Gastrocnemius medialis (tissue), 4 donors: ENCODE data around the gene RFNG. TPM values are rescaled to one million over a fixed set of nuclear protein-coding genes. Genes with fewer than 3 reads are reported as not detected.

Source experiments
- ATAC-seq, 2 donors: fragments of 150-250 bp; one replicate each; pipeline ENCODE4 v1.9.1; 2016
- DNase-seq, 2 donors: peaks; one replicate each; pipeline ENCODE4 v3.0.0-alpha.2; 2019
- H3K27ac ChIP-seq, 4 donors: fragments of 200-600 bp; sonication (generic); 1 replicate in 1 of 4; 2 replicates in 3 of 4; pipeline ENCODE4 v1.5.1; 2016 to 2018; ENCODE audit warnings: mild to moderate bottlenecking in 2 of 4, moderate library complexity in 1 of 4
- H3K27me3 ChIP-seq, 3 donors: fragments of 200-600 bp; sonication (generic) in 2 of 3; 1 replicate in 1 of 3; 2 replicates in 2 of 3; pipeline versions ENCODE4 v1.5.1 to v1.6.0; 2016 to 2019; ENCODE audit warnings: mild to moderate bottlenecking in 1 of 3, moderate library complexity in 1 of 3
- H3K36me3 ChIP-seq, 2 donors: fragments of 200-600 bp; sonication (generic) in 1 of 2; one replicate each; pipeline ENCODE4 v1.5.1; 2017 to 2018
- H3K4me1 ChIP-seq, 2 donors: fragments of 200-600 bp; sonication (generic) in 1 of 2; one replicate each; pipeline ENCODE4 v1.5.1; 2016 to 2017; ENCODE audit warnings: mild to moderate bottlenecking in 2 of 2
- H3K4me3 ChIP-seq, 4 donors: fragments of 200-600 bp; sonication (generic) in 3 of 4; 1 replicate in 1 of 4; 2 replicates in 3 of 4; pipeline ENCODE4 v1.5.1; 2016 to 2019; ENCODE audit warnings: mild to moderate bottlenecking in 2 of 4
- H3K9me3 ChIP-seq, 3 donors: fragments of 200-600 bp; sonication (generic) in 2 of 3; 1 replicate in 1 of 3; 2 replicates in 2 of 3; pipeline ENCODE4 v1.5.1; 2016 to 2019
- CTCF ChIP-seq, 5 experiments: fragments of 450-650 bp in 3 of 5; fragments of 200-600 bp in 2 of 5; sonication (generic) in 2 of 5; IDR thresholded peaks in 4 of 5; conservative IDR thresholded peaks in 1 of 5; 1 replicate in 4 of 5; 2 replicates in 1 of 5; pipeline ENCODE4 v1.5.1; 2016 to 2019; ENCODE audit warnings: antibody characterized with exemption in 5 of 5, mild to moderate bottlenecking in 3 of 5, moderate library complexity in 3 of 5
- POLR2A ChIP-seq, 2 donors: fragments of 450-650 bp; IDR thresholded peaks; one replicate each; pipeline ENCODE4 v1.6.1; 2017; ENCODE audit warnings: antibody characterized with exemption in 2 of 2, mild to moderate bottlenecking in 2 of 2, moderate library complexity in 2 of 2
- in situ Hi-C, 4 donors: fragments of 200-750 bp; cut with MboI; loops; one replicate each; pipeline versions ENCODE4 v1.15.0 to v1.8.0; 2017; ENCODE audit warnings: low sequenced_read_pairs in 4 of 4
- intact Hi-C: fragments of 100-400 bp; cut with DNase I; formaldehyde crosslinking; loops from one replicate; pipeline ENCODE4 v1.15.1; 2023; ENCODE audit warnings: low total_unique reads
- total RNA-seq, 4 donors: library from RNA; depleted of rRNA; stranded (reverse); fragments of >200 nt; gene quantifications; one replicate each; pipeline versions ENCODE4 v1.1.0 to v1.2.3, GENCODE V29; 2016

RFNG gene
- total RNA-seq, 4 donors from 2014 or later: 29.6 to 64.9 (median 49.1) TPM

GRCh38 chr17:81999587-81999975 is 52.0 kb downstream of the RFNG start:
- H3K27me3 ChIP-seq: no peaks in the 10 kb centered on the region
- in situ Hi-C loops: no loop called here
- TF ChIP-seq POLR2A (IDR thresholded peaks at IDR 0.05): no peak
- no peak for TF ChIP-seq CTCF (IDR thresholded peaks at IDR 0.05 in 4 of 5, conservative IDR thresholded peaks at IDR 0.05 in 1 of 5)
- DNase-seq: no peak
- H3K9me3 ChIP-seq: no peaks in the 10 kb centered on the region
- intact Hi-C loops: no loop called here
- ATAC-seq: no peak
- no peak overlapping the region for H3K27ac ChIP-seq
- peaks cover 35 to 67% of the 10 kb centered on the region in 2 donors for H3K4me1 ChIP-seq
- no peak overlapping the region for H3K4me3 ChIP-seq
- peaks cover 0 to 4% of the 10 kb centered on the region in 2 donors for H3K36me3 ChIP-seq

- Histone ChIP-seq H3K4me3 (no peak overlapping the region), H3K36me3 (peaks cover 0 to 4% of the 10 kb centered on the region in 2 donors), H3K4me1 (peaks cover 32 to 60% of the 10 kb centered on the region in 2 donors), H3K27ac (no peak overlapping the region), H3K9me3 (no peaks in the 10 kb centered on the region), H3K27me3 (no peaks in the 10 kb centered on the region)
- in situ Hi-C loops: no loop called here
- ATAC-seq: no peak
- intact Hi-C loops: no loop called here
- DNase-seq: no peak
- TF ChIP-seq CTCF (IDR thresholded peaks at IDR 0.05 in 4 of 5, conservative IDR thresholded peaks at IDR 0.05 in 1 of 5) (no peak), POLR2A (IDR thresholded peaks at IDR 0.05) (no peak)
Observed at GRCh38 chr17:81998691-81999438, 52.7 kb downstream of the RFNG start.

GRCh38 chr17:81998212-81998611 is 53.4 kb downstream of the RFNG start:
- Histone ChIP-seq H3K36me3 (peaks cover 0 to 4% of the 10 kb centered on the region in 2 donors), H3K4me3 (no peak overlapping the region), H3K9me3 (no peaks in the 10 kb centered on the region), H3K27ac (no peak overlapping the region), H3K27me3 (no peaks in the 10 kb centered on the region), H3K4me1 (peaks cover 26 to 54% of the 10 kb centered on the region in 2 donors)
- no peak for ATAC-seq
- DNase-seq: no peak
- in situ Hi-C loops (no loop called here), intact Hi-C loops (no loop called here)
- TF ChIP-seq POLR2A (IDR thresholded peaks at IDR 0.05) (no peak), CTCF (IDR thresholded peaks at IDR 0.05 in 4 of 5, conservative IDR thresholded peaks at IDR 0.05 in 1 of 5) (no peak)

Other genes starting within 250 kb of the RFNG start
- gene GCGR, start 247.7 kb downstream of the RFNG start, total RNA-seq: under 1 TPM in 1 of 4 donors, not detected in 3; 0.29 TPM
- gene MCRIP1, start 218.5 kb downstream of the RFNG start, total RNA-seq: 10 to 100 TPM in 3 of 4 donors, 1 to 10 TPM in 1; 8.3 to 36.2 (median 25.2) TPM
- 100 to 1,000 TPM; 245 to 708 (median 400) TPM for gene PPP1R27, start 216.8 kb downstream of the RFNG start, total RNA-seq
- gene P4HB, start 191.3 kb downstream of the RFNG start, total RNA-seq: 100 to 1,000 TPM; 497 to 717 (median 621) TPM
- 100 to 1,000 TPM in 1 of 4 donors, 10 to 100 TPM in 3; 52.1 to 122 (median 64.4) TPM for gene ARHGDIA, start 180.5 kb downstream of the RFNG start, total RNA-seq
- gene ALYREF, start 160.2 kb downstream of the RFNG start, total RNA-seq: 10 to 100 TPM; 40.9 to 65.3 (median 50.7) TPM
- 100 to 1,000 TPM; 173 to 258 (median 197) TPM for gene ANAPC11, start 160.1 kb downstream of the RFNG start, total RNA-seq
- 1 to 10 TPM in 2 of 4 donors, under 1 TPM in 1, not detected in 1; 0.46 to 1.4 (median 1.1) TPM for gene NPB, start 149.6 kb downstream of the RFNG start, total RNA-seq
- 10 to 100 TPM; 22.6 to 44.8 (median 37.1) TPM for gene PCYT2, start 140.4 kb downstream of the RFNG start, total RNA-seq
- gene SIRT7, start 133.6 kb downstream of the RFNG start, total RNA-seq: 10 to 100 TPM in 1 of 4 donors, 1 to 10 TPM in 3; 7.2 to 11.4 (median 8.3) TPM
- 10 to 100 TPM; 37.1 to 65.5 (median 51.9) TPM for gene MAFG, start 124.1 kb downstream of the RFNG start, total RNA-seq
- 10 to 100 TPM in 3 of 4 donors, 1 to 10 TPM in 1; 5.6 to 16.8 (median 11.6) TPM for gene PYCR1, start 114.5 kb downstream of the RFNG start, total RNA-seq
- 10 to 100 TPM in 2 of 4 donors, 1 to 10 TPM in 2; 2.9 to 24.9 (median 13.3) TPM for gene MYADML2, start 104.6 kb downstream of the RFNG start, total RNA-seq
- 1 to 10 TPM in 3 of 4 donors, not detected in 1; 1.7 to 1.8 (median 1.7) TPM for gene NOTUM, start 90.6 kb downstream of the RFNG start, total RNA-seq
- 10 to 100 TPM; 24.0 to 44.7 (median 32.0) TPM for gene ASPSCR1, start 74.2 kb downstream of the RFNG start, total RNA-seq
- gene CENPX, start 28.9 kb downstream of the RFNG start, total RNA-seq: 10 to 100 TPM; 41.2 to 62.7 (median 57.0) TPM
- gene LRRC45, start 28.5 kb downstream of the RFNG start, total RNA-seq: 1 to 10 TPM; 1.1 to 5.0 (median 3.8) TPM
- 1 to 10 TPM in 1 of 4 donors, under 1 TPM in 1, not detected in 2; 0.42 to 2.0 TPM for gene RAC3, start 20.1 kb downstream of the RFNG start, total RNA-seq
- 100 to 1,000 TPM; 130 to 296 (median 223) TPM for gene DCXR, start 14.1 kb downstream of the RFNG start, total RNA-seq
- gene GPS1, start 87 bp upstream of the RFNG start, total RNA-seq: 100 to 1,000 TPM; 119 to 174 (median 137) TPM
- gene DUS1L, start 14.0 kb upstream of the RFNG start, total RNA-seq: 100 to 1,000 TPM in 2 of 4 donors, 10 to 100 TPM in 2; 54.6 to 119 (median 83.2) TPM
- gene FASN, start 46.4 kb upstream of the RFNG start, total RNA-seq: 10 to 100 TPM; 16.3 to 34.5 (median 26.3) TPM
- 10 to 100 TPM in 1 of 4 donors, 1 to 10 TPM in 3; 3.7 to 11.3 (median 5.1) TPM for gene CCDC57, start 161.0 kb upstream of the RFNG start, total RNA-seq
- 100 to 1,000 TPM in 2 of 4 donors, 10 to 100 TPM in 2; 46.0 to 173 (median 126) TPM for gene SLC16A3, start 177.2 kb upstream of the RFNG start, total RNA-seq
- 10 to 100 TPM; 34.0 to 55.2 (median 47.3) TPM for gene CSNK1D, start 221.9 kb upstream of the RFNG start, total RNA-seq